GM18951 (cell line): ENCODE measurements around the gene RCCD1.

Source experiments
- POLR2A ChIP-seq: IDR thresholded peaks from 4 replicates; pipeline ENCODE4 v1.6.1; 2011; ENCODE audit warnings: mild to moderate bottlenecking; ENCODE audit not compliant: insufficient read length, insufficient read depth; ENCODE audit errors: extremely low read depth
- in situ Hi-C: fragments of 300-500 bp; cut with MboI; formaldehyde crosslinking; loops from one replicate; pipeline ENCODE4 v1.12.0; 2022; ENCODE audit warnings: low sequenced_read_pairs, mixed read lengths, inconsistent platforms; ENCODE audit not compliant: unreplicated experiment

RCCD1 gene

DNA sequence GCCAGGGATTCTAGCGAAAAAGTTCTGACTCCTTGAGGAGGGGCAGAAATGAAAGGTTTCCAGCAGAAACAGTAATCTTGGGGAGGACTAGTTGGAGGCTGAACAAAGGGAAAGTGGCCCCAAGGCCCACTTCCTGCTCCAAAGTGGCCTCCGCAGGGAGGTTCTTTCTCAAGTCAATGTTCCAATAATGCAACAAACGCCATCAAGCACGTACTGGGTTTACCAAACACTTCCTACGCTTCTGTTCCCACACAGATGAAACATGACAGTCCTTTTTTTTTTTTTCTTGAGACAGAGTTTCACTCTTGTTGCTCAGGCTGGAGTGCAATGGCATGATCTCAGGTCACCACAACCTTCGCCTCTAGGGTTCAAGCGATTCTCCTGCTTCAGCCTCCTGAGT is 9.6 kb upstream of the RCCD1 start:
- no peak for TF ChIP-seq POLR2A
- in situ Hi-C loops, result no loop called here

DNA sequence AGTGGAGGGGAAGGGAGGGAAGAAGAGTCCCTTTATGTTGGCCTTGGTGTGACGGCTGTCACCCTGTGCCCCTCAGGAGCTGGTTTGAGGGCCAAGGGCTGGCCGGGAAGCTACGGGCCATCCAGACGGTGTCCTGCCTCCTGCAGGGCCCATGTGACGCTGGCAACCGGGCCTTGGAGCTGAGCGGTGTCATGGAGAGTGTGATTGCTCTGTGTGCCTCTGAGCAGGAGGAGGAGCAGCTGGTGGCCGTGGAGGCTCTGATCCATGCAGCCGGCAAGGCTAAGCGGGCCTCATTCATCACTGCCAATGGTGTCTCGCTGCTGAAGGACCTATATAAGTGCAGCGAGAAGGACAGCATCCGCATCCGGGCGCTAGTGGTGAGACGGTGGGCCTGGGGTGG is 8.1 kb upstream of the RCCD1 start:
- no peak for TF ChIP-seq POLR2A
- in situ Hi-C loops, result no loop called here

DNA sequence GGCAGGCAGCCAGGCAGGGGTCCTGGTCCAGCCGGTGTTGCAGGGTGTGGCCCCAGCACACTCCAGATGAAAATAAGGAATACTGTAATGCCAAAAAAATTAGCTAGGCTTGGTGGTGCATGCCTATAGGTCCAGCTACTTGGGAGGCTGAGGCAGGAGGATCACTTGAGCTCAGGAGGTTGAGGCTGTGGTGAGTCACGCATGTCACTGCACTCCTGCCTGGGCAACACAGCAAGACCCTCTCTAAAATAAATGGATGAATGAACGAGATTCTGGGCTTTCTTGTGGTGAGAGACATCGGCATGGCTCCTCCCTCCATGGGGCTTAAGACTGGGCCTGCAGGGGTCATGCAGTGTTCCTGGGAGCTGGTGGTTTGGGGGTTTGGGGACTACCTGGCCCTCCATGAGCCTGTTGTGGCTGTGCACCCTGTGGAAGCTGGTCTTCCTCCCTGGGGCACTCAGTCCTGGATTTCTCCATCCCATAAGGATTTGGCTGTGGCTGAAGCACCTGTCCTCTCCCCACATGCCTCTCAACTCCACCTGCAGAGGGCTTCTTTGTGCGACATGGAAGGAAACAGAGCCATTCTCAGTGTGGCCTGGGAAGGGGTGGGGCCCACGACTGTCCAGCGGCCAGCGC is 7.6 kb upstream of the RCCD1 start:
- TF ChIP-seq POLR2A, result no peak
- in situ Hi-C loops, result no loop called here

DNA sequence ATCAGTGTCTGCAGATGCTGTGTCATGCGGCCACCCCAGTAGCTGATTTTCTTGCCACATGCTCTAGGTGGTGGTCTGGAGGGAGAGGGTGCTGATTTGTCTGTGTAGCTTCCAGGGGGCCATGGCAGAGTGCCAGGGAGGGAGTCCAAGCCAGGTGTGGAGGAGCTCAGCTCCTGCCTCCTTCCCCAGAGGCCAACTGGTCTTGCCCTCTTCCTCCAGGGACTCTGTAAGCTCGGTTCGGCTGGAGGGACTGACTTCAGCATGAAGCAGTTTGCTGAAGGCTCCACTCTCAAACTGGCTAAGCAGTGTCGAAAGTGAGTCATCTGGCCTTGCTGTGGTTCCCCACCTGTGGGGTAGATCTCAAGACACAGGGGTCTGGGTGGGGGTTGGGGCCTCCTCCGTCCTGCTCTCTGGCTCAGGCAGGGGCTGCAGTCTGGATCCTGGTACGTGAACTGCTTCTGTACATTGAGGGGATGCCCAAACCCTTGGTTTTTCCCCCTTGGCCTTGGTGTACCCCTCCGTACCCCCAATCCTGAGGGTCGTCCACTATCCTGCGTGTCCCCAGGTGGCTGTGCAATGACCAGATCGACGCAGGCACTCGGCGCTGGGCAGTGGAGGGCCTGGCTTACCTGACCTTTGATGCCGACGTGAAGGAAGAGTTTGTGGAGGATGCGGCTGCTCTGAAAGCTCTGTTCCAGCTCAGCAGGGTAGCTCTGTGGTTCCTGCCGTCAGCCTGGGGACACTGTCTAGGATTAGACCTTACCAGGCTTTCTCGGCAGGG is 6.9 kb upstream of the RCCD1 start:
- in situ Hi-C loops, result no loop called here
- no peak for TF ChIP-seq POLR2A

DNA sequence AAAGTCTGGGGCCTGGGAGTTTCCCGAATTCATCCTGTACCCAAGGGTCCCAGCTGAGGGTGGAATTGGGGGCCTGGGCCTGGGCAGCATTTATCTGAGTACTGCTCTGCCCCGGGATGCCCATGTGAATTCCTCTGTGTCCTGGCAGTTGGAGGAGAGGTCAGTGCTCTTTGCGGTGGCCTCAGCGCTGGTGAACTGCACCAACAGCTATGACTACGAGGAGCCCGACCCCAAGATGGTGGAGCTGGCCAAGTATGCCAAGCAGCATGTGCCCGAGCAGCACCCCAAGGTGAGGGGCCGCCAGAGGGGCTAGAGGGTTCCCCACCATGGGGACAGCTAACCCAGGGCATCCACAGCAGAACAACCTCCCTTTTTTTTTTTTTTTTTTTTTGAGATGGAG is 6.2 kb upstream of the RCCD1 start:
- TF ChIP-seq POLR2A, result no peak
- in situ Hi-C loops, result no loop called here

DNA sequence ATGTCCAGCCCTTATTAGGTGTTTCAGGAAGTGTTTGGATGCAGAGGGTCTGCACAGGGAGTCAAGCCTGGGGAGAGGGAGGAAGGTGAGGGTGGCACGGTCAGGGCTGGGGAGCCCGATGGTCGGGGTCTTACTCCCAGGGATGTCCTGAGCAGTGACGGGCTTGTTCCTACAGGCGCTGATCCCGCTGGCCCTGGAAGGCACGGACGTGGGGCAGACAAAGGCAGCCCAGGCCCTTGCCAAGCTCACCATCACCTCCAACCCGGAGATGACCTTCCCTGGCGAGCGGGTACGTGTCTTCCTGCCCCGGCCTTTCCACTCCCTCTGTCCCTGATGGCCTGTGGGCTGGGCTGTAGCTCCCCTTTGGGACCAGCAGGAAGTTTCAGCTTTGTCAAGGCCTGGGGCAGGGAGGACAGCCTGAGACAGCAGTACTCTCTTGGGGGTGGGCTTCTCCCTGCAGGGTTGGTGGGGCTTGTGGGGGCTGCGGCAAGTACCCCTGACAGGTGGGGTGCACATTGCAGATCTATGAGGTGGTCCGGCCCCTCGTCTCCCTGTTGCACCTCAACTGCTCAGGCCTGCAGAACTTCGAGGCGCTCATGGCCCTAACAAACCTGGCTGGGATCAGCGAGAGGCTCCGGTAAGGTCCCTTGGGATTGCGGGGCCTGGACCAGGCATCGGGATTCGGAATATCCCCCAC is 4.6 kb upstream of the RCCD1 start:
- TF ChIP-seq POLR2A, result no peak
- in situ Hi-C loops, result no loop called here

DNA sequence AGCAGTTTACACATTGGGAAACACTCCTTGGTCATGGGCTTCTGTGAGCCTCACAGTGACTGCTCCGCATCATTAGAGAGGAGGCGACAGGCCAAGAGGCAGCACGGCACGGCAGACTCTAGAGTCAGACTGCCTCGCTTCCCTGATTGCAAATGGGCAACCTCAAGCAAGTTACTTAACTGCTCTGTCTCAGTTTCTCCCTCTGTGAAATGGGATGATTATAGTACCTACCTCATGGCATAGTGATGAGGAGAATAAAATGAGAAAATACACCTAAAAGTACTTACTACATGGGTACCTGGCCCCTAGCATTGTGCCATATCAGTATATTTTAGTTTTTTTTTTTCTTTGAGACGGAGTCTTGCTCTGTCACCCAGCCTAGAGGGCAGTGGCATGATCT is 4.0 kb upstream of the RCCD1 start:
- in situ Hi-C loops, result no loop called here

DNA sequence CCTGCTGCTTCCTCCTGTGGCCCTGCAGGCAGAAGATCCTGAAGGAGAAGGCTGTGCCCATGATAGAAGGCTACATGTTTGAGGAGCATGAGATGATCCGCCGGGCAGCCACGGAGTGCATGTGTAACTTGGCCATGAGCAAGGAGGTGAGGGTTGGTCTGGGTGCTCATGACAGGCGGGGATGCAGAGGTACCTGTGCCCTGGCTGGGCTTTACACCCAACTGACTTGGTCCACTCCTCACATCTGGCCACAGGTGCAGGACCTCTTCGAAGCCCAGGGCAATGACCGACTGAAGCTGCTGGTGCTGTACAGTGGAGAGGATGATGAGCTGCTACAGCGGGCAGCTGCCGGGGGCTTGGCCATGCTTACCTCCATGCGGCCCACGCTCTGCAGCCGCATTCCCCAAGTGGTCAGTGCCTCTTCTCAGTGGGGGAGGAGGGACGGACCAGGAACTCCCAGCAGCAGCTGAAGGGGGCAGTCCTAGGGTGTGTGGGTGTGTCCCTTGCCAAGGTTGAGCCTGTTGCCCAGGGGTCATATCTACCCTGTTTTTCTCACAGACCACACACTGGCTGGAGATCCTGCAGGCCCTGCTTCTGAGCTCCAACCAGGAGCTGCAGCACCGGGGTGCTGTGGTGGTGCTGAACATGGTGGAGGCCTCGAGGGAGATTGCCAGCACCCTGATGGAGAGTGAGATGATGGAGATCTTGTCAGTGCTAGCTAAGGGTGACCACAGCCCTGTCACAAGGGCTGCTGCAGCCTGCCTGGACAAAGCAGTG is 1.6 kb upstream of the RCCD1 start:
- no peak for TF ChIP-seq POLR2A
- in situ Hi-C loops, result no loop called here

More for the DNA sequence above, 4.0 kb upstream of the RCCD1 start:
- no peak for TF ChIP-seq POLR2A

DNA sequence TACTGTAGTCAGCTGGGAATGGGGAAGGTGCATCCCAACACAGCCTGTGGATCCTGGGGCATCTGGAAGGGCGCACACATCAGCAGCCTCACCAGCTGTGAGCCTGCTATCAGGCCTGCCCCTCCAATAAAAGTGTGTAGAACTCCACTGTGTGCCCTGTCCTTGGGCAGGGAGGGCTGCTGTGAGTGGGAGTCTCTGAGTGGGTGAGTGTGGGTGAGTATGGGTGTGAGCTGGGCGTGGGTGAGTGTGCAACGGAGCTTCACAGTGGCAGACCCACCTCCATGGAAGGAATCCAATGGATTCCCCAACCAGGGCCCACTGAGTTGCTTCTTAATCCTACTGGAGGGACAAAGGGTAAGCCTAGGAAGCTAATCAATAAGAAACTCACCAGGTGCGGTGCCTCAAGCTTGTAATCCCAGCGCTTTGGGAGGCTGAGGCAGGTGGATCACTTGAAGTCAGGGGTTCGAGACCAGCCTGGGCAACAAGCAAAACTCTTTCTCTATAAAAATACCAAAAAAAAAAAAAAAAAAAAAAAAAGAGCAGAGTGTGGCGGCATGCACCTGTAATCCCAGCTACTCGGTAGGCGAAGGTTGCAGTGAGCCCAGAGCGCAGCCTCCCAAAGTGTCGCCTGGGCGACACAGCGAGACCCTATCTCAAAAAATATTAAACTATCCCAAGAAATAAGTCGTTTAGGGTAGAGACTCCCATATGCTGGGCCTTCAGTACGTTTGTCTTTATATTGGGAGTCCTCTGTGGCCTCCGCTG is 555 bp upstream of the RCCD1 start:
- in situ Hi-C loops, result no loop called here
- TF ChIP-seq POLR2A, result no peak

DNA sequence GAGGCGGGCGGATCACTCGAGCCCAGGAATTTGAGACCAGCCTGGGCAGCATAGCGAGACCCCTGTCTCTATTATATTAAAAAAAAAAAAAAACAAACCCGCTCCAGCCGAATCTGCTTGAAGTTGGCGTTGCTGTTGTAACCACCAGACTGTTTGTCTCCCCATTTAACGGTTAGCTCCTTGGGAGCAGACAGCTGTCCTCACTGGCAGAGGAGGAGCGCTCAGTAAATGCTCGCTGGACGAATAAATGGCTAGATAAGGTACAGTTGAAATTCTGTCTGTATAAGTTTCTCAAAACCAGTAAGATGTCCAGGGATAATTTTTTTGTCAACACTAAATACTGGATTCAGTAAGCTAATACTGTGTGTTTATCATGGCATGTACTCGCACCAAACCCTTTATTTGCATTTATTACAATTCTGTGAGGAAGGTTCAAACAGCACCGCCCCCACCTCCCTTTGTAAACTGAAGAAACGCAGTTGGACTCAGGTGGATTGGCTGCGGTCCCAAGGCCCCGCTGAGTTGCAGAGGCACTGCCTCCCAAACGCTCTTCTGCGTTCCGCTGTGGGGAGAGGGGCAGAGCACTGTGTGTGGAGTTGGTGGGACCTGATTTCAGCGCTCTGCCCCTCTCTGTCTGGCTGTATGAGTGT is 1.1 kb downstream of the RCCD1 start:
- in situ Hi-C loops, result no loop called here
- no peak for TF ChIP-seq POLR2A

DNA sequence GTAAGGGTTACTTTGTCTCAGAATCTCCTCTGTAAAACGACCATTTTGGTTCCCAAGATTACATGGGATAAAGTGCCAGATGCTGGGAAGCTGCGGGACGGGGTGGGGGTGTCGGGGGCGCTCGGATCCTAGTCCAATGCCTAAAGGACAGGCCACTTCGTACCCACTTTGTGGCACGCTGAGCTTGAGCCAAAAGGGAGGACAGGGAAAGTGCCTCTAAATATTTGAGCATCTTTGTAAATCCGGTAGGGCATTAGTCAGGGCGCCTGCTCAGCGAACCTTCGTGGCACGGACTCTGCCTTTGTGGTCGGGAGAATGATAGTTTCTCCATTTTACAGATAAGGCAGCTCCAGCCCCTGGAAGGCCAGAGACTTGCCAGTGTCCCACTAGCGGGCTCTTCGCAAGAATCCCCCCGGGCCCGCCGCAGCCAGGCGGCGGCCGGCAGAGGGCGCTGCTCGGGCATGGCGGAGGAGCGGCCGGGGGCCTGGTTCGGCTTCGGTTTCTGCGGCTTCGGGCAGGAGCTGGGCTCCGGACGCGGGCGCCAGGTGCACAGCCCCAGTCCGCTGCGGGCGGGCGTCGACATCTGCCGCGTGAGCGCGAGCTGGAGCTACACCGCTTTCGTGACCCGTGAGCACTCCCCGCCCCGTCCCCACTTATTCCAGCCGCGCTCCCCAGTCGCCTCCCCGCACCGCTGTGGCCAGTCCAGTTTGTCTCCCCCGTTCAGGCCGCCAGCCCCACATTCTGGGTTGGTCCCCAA is 1.8 kb downstream of the RCCD1 start:
- in situ Hi-C loops, result no loop called here
- peak; percentile 20 for TF ChIP-seq POLR2A
